ENCODE data around the gene GLCE.

- no peak for TF ChIP-seq GATA3 (IDR thresholded peaks at IDR 0.05; ENCODE audit: low read depth, low read length)
- TF ChIP-seq GATA2 (IDR thresholded peaks at IDR 0.05; ENCODE audit: low read depth, low read length) = no peak
These were observed 21.0 kb downstream of the GLCE start for GRCh38 chr15:69181424-69181823.

All from SH-SY5Y (cell line).